LHCN-M2 (cell line): ENCODE measurements around the gene COX10. TPM values are rescaled to one million over a fixed set of nuclear protein-coding genes. Genes with fewer than 3 reads are reported as not detected.
A peak's percentile ranks its signal among the peaks of the same experiment; 100 is the strongest.

ENCODE experiments used
- DNase-seq: peaks from one replicate; pipeline ENCODE4 v3.0.0-alpha.2; 2012; ENCODE audit warnings: low read depth
- total RNA-seq: library from RNA; depleted of rRNA; stranded (reverse); fragments of >200 nt; gene quantifications from 2 replicates; pipeline ENCODE4 v1.2.3, GENCODE V29; 2014

Gene COX10
- total RNA-seq, 1 experiment from 2014 or later: 20.8 TPM

DNA sequence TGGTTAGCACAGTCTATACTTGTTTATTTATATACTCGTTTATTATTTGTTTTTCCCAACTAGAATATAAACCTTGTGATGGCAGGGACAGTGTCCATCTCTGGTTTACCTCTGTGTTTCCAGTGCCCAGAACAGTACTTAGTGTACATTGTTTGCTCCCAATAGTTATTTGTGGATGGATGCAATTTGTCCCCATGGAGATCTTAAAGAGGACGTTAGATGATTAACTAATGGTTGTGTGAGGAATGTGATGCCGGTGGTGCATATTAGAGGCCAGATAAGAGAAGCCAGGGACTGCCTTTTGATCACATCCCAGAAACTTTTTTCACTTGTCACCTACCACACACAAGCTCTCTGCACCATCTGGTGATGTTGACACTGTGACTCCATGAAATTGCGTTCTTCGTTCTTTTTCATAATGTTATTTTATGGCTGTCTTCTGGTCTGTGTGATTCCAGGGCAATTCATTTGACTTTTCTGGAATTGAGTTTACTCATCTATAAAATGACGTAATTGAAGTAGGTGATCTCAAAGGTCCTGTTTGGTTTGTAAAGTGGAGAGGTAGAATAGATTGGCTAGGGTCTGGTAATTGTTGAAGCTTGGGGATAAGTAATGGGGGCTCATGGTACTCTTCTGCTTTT, 1.2 kb downstream of the COX10 start:
- no peak for DNase-seq

GRCh38 chr17:14072881-14073280, 3.6 kb downstream of the COX10 start:
- no peak for DNase-seq

DNA sequence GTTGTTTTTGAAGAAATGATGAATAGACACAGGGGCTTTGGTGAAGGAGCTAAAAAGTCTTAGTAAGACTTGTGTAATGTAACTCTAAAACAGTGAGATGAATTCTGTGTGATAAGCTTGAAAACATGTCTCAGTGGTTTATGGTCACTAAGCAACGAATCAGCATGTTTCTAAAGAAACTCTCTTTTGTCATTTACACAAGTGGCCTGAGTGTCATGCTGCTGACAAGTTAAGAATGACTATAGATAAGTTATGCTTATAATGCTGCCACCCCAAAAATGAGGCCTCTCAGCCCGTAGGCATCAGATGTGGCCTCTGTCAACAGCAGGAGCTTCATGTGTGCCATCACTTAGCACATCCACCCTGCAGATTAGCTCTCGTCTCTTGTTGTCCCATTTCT, 8.7 kb downstream of the COX10 start:
- DNase-seq: no peak

DNA sequence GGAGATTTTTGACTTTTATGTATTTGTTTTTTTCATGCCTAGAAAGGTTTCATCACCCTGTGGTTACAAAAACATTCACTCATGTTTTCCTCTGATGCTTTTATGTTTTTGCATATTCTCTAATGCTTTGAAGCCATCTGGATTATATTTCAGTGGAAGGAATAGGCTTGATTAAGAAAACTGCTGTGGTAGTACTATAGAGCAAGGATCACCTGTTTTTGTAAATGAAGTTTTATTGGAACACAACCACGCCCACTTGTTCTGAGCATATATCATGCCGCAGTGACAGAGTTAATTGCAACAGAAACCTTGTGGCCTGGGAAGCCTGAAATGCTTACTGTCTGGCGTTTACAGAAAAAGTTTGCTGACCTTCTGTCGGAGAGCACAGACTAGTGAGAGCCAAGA, 11.5 kb downstream of the COX10 start:
- peak; percentile 26 for DNase-seq

GRCh38 chr17:14082848-14083247, 13.5 kb downstream of the COX10 start:
- no peak for DNase-seq

GRCh38 chr17:14084955-14085354, 15.7 kb downstream of the COX10 start:
- DNase-seq: no peak

GRCh38 chr17:14086189-14086588, 16.9 kb downstream of the COX10 start:
- DNase-seq: no peak

DNA sequence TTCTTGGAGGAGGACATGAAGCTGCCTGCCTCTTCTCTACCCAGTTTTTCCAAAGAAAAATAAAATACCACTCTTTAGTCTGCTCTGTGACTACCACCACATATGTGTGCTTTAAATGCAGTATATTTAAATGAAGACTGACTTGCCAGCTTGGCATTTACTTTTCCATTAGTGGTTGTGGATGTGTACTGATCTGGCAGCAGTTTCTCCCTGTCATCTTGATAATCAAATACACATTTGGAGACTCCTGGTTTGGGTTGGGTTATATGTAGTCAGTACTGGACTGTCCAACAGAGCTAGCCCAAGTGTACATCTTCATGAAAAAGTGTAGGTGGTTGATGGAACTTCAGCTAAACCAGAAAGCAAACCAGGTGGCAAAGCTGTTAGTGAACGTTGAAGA, 19.9 kb downstream of the COX10 start:
- no peak for DNase-seq

DNA sequence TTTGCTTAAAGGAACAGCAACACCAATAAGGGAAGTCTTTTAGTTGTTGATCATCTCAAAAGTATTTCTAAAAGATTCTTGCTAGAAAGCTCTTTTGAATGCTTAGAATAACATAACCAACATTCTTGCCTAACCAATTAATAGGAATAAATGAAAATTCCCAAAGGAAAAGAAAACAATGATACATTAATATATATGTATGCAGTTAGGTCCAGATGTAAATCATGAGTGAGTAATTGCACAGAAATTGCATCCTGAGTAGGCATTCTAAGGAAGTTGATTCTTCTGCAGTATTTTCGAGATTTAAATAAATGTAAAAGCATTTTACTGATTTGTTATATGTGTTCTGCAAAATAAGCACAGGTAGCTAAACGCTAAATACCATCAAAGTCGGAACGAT, 22.1 kb downstream of the COX10 start:
- DNase-seq: no peak

GRCh38 chr17:14092808-14093207, 23.5 kb downstream of the COX10 start:
- DNase-seq: no peak

- DNase-seq: no peak
These were observed 25.6 kb downstream of the COX10 start for GRCh38 chr17:14094676-14095601.

DNA sequence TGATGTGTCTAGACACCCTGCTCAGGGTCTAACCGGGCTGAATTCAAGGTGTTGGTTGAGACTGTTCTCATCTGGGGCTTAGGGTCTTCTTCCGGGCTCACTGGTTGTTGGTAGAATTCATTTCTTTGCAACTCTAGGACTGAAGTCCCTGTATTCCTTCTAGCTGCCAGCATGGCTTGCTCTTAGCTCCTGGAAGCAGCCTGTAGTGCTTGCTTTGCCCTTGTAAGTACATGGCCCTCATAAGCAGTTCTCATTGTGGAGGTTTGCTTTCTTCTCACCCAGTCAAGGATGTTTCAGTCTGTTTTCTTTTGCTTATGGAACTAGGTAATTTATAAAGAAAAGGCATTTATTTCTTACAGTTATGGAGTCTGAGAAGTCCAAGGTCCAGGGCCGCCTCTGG, 26.3 kb downstream of the COX10 start:
- no peak for DNase-seq

DNA sequence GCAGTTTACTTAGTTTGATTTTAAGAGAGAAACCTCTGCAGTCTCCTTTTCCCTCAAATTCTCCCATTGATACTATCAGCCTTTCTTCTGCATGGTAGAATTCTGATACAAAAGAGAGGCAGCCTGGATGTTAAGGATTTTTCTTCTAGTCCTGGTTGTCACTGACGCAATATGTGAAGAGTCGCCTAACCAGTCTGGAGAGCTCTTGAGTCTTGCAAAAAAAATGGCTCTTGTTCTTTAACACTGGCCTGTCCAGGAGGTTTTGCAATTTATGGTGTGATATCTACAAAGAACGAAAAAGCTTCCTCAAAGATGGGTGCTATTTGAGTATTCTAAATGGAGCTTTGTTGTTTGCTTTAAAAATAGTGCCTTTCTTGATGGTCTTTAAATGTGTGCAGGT, 28.9 kb downstream of the COX10 start:
- no peak for DNase-seq

- no peak for DNase-seq
These were observed 32.7 kb downstream of the COX10 start for GRCh38 chr17:14101976-14102375.

- no peak for DNase-seq
These were observed 34.5 kb downstream of the COX10 start for GRCh38 chr17:14103836-14104235.

- no peak for DNase-seq
These were observed 35.4 kb downstream of the COX10 start for GRCh38 chr17:14104734-14105133.

DNA sequence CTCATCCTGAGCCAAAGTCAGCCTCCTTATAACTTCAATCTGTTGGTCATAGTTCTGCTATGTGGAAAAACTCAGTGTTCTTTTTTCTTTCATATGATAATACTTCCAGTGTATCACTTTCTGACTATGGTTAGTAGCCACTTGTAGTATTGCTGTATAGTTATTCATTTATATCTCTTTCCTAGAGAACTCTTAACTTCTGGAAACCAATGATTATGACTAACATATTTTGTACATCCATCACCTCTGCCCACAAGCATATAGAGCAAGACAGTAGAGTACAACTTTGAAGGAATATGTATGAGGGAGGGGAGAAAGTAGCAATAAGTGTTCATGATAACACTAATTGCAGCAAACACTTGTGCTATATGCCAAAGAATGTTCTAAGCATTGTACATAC, 38.6 kb downstream of the COX10 start:
- no peak for DNase-seq

GRCh38 chr17:14112407-14112806, 43.1 kb downstream of the COX10 start:
- DNase-seq: no peak

GRCh38 chr17:14113137-14113536, 43.8 kb downstream of the COX10 start:
- DNase-seq: no peak

DNA sequence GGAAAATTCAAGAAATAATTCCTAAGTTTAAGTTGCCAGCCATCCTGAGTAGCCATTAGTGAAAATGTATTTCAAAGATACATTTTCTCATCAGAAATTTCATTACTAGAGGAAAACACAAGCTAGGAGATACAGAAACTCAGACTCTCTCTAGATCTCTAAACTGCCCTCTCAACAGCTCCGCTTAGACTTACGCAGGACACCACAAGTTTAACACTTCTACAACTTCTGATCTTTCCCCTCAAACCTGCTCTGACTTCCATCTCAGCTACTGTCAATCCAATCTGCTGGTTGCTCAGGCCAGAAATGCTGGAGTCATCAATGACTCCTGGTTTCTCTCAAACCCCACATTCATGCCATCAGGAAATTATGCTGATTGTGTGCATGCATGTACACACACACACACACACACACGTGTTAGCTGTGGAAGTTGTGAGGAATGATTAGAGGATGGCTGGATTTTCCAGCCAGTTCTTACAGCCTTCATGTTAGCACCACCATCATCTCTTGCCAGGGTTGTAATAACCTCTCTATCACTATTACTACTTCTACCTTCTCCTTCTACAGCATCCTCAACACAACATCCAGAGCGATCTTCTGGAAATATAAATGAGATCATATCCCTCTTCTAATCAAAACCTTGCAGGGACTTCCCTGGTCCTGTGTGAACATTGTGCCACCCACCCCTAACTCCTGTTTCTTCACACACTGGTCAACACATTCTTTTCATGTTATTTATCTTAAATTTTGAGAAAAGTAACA, 47.1 kb downstream of the COX10 start:
- DNase-seq: no peak

DNA sequence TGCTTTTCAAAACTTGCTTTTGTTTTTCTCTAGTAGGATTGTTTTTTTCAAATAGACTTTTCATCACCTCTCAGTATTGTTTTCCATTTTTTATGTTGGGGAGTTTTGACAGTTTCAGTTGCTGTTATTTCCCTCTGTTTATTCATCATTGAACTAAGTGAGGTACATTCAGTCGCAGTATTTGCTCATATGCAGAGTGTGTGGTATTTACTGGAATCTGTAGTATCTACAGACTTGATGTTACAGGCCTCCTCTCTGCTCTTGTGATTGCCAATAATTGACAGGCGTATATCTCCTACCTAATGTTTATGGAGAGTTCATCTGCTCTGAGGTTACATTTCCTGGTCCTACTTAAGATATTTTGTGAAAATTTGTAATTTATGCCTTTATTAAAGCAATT, 49.6 kb downstream of the COX10 start:
- DNase-seq: no peak

DNA sequence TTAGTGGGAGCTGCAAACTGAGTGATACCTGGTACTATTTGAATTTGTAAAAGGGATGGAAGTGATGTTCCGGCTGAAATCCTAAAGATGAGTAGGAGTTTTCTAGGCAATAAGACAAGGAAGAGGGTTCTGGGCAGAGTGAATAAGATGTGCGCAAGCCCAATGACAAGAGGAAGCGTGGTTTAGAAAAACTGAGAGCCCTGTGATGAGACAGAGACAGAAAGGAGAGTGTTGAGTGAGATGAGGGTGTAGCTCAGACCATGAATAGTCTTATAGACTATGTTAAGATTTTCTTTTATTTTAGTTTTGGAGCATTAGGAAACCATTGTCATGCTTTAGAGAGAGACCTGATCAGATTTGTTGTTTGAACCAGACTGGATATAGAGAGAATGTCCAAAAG, 50.2 kb downstream of the COX10 start:
- no peak for DNase-seq
